GM10266 (cell line): Measurements from ENCODE around the gene TMC4.
"Not testable (repeated sequence)": the region's sequence is repeated elsewhere in the genome, so short reads cannot be mapped to it uniquely, and the experiment has no call there.

Experiments used
- DNase-seq: peaks from one replicate; pipeline ENCODE4 v3.0.0; 2012; ENCODE audit errors: extremely low spot score
- TF ChIP-seq, protein P1 (sequence below): IDR thresholded peaks from 2 replicates; pipeline ENCODE4 v1.5.1; 2012; ENCODE audit warnings: mild to moderate bottlenecking, low read depth; ENCODE audit not compliant: control insufficient read depth, insufficient read depth; ENCODE audit errors: missing control alignments

Gene TMC4

DNA sequence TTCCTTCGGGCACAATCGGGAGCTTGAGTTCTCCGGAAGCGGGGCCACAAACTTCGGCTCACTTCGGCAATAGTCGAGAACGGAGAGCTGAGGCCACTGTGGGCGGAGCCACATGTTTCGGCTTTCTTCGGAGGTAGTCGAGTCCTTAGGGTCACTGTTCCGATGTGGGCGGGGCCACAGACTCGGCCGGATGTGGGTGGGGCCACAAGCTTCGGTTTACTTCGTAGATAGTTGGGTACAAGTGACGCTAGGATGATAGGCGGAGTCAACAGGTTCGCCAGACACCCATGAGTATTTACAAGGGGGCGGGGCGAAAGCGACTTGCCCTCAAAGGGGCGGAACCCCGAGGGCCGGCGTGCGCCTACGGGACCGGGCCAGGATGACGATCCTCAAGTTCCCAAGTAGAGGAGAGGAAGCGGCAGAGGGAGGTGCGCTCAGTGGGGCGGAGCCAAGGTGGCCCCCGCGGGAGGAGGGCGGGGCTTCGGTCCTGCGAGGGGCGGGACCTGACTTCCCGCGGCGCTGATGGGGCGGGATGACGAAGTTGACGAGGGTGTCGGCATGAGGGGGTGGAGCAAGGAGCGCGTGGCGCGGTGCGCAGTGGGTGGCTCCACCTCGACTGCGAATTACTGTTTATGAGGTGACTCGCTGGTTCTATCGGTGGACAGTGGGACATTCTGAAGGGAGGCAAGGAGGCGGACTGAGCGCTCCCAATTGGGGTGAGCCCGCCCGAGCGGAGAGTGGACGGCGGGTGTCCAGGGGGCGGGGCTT is 17.0 kb upstream of the TMC4 start:
- TF ChIP-seq, protein P1, sequence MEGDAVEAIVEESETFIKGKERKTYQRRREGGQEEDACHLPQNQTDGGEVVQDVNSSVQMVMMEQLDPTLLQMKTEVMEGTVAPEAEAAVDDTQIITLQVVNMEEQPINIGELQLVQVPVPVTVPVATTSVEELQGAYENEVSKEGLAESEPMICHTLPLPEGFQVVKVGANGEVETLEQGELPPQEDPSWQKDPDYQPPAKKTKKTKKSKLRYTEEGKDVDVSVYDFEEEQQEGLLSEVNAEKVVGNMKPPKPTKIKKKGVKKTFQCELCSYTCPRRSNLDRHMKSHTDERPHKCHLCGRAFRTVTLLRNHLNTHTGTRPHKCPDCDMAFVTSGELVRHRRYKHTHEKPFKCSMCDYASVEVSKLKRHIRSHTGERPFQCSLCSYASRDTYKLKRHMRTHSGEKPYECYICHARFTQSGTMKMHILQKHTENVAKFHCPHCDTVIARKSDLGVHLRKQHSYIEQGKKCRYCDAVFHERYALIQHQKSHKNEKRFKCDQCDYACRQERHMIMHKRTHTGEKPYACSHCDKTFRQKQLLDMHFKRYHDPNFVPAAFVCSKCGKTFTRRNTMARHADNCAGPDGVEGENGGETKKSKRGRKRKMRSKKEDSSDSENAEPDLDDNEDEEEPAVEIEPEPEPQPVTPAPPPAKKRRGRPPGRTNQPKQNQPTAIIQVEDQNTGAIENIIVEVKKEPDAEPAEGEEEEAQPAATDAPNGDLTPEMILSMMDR, result no peak
- peak; percentile 88 for DNase-seq

DNA sequence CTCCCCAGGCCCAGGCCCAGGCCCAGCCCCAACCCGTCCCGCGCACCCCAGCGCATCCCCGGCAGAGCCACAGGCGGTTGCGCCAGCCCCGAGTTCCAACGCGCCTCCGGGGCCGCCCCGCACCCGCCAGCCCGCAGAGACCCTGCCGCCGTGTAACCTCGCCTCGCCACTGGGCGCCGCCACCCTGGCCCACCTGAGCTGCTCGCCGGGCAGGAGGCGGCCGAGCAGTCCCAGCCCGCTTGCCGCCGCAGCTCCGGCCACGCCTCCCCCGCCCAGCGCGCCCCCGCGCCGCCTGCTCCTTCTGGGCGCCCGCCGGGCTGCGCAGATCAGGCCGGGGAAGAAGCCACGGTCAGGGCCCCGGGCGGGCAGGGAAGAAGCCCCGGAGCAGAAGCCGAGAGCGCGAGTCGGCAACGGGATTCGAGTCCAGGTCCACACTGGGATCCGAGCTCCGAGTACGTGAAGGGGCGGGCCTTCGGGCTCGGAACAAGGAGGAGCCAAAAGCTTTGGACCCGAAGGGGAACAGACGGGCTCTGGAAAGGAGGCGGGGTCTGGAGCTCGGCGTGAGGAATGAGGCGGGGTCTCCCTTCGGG is 16.3 kb upstream of the TMC4 start, which contains the start of gene MBOAT7:
Gene MBOAT7 (minus strand): TSS at position 436 of the 590 bp plus-strand sequence. CDS start 1,072 bp downstream, outside the sequence.
- TF ChIP-seq, protein P1, result peak; percentile 72
- no peak for DNase-seq

DNA sequence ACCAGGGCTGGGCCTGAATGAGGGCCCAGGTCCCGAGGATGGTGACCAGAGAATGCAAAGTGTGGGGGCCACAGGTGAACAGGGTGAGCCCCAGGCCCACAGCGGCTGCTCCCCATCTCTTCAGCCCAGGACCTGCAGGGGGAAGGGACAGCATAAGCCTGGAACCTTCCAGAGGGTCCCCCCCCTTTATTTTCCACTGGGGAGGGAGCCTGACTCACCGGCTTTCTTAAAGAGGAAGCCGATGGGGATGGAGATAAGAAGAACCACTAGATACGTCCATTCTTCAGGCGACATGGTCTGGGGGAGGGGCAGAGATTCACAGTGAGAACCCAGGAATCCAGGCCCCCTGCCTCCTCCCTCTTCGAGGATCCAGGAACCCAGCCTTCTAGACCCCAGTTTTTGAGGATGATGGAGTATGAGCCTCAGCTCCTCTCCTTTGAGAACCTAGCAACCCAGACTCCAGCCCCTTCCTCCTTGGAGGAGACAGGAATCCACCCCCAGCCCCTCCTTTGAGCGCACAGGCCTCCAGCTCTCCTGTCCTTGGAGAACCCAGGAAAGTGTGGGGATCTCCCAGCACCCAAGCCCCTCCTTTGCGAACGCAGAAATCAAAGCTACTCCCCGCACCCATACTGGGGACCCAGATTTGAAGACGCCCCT is 15.4 kb upstream of the TMC4 start:
- DNase-seq, result no peak
- TF ChIP-seq, protein P1, result no peak

DNA sequence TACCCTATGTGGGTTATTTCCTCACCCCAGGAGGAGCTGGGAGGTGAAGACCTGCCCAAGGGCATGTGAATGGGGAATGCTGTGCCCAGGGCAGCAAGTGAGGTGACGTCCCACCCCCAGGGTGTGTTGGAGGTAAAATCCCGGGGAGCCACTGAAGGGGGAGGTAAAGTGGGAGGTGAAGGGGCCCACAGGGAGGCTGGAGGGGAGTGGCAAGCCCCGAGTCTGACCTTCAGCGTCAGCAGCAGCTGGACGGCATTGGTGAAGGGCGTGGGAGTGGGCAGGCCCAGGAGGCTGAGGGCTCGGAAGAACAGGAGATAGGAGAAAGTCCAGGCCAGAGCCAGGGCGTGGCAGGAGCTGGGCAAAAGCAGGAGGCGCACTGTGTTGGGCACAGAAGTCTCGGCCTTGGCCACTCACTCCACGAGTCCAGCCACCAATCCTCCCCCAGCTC is 14.0 kb upstream of the TMC4 start:
- TF ChIP-seq, protein P1, result no peak

DNA sequence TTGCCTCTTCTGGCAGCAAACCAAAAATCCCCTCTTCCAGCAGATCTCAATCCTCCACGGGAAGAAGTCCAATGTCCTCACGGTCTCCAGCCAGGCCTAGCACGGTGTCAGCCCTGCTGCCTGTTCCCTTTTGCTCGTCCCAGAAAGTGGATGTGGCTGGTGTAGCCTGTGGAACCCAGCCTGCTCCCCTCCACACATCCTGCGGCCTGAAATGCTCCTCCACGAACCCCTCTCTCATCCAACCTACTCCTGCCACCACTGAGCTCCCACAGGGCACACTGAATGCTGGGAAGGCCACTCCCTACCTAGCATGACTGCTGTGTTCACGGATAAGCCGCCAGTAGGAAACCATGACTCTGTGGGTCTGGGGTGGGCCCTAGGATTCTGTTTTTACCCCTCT is 13.4 kb upstream of the TMC4 start:
- TF ChIP-seq, protein P1, result no peak

More for the DNA sequence above, 14.0 kb upstream of the TMC4 start:
- DNase-seq, result no peak

DNA sequence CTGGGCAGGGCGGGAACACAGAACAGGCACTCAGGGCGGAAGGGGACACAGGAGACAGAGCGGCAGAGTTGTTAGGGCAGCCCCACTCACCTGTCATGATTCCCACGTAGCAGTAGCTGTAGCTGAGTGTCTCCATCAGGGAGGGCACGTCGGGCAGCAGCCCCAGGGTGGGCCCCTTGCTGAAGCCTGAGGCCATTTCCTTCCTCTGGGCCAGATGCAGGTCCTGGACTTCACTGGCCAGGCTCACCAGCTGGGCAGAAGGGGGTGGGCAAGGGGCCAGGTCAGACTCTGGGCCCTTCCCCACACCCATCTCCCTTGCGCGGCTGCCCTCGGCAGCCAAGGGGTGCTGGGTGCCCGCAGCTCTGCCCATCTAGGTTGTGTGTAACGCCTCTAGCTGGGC is 10.5 kb upstream of the TMC4 start:
- TF ChIP-seq, protein P1, result no peak
- DNase-seq, result no peak

More for the DNA sequence above, 13.4 kb upstream of the TMC4 start:
- no peak for DNase-seq

DNA sequence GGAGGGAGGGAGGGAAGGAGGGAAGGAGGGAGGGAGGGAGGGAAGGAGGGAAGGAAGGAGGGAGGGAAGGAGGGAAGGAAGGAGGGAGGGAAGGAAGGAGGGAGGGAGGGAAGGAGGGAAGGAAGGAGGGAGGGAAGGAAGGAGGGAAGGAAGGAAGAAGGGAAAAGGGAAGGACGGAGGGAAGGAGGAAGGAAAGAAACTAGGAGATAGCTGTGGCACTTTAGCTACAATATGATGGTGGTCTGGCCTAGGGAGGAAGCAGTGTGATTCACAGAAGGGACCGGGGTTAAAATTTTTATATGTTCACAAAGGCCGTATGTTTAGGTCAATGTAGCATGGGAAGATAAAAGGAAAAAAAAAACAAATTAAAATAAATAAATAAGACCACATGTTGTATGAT is 8.9 kb upstream of the TMC4 start:
- DNase-seq, result not testable (repeated sequence)
